ENCODE data around the gene BTF3L4.
"Not testable (repeated sequence)": the region's sequence is repeated elsewhere in the genome, so short reads cannot be mapped to it uniquely, and the experiment has no call there.

GRCh38 chr1:52087892-52088291 lies 31.8 kb downstream of the BTF3L4 start:
- TF ChIP-seq CTCF (conservative IDR thresholded peaks at IDR 0.05; ENCODE audit: low read depth, low read length); EZH2 (IDR thresholded peaks at IDR 0.05; ENCODE audit: low read length, unreplicated experiment): not testable (repeated sequence)
